Type B pancreatic cell (in vitro differentiated cells): ENCODE data around the gene MYO19. TPM values are rescaled to one million over a fixed set of nuclear protein-coding genes. Genes with fewer than 3 reads are reported as not detected.

Source experiments
- DNase-seq: peaks from one replicate; pipeline ENCODE4 v3.0.0; 2021; ENCODE audit warnings: mixed read lengths; ENCODE audit not compliant: unreplicated experiment; ENCODE audit errors: extremely low spot score
- H3K27ac Mint-ChIP-seq: 2 replicates; pipeline ENCODE4 v1.8.0; 2021; ENCODE audit warnings: mild to moderate bottlenecking, mixed read lengths
- H3K27me3 Mint-ChIP-seq: 2 replicates; pipeline ENCODE4 v1.8.0; 2021; ENCODE audit warnings: mixed read lengths
- H3K36me3 Mint-ChIP-seq: 2 replicates; pipeline ENCODE4 v1.8.0; 2021; ENCODE audit warnings: mixed read lengths
- H3K4me1 Mint-ChIP-seq: one replicate; pipeline ENCODE4 v1.8.0; 2021; ENCODE audit warnings: mixed read lengths; ENCODE audit not compliant: unreplicated experiment
- H3K4me3 Mint-ChIP-seq: 2 replicates; pipeline ENCODE4 v1.8.0; 2021; ENCODE audit warnings: mild to moderate bottlenecking, mixed read lengths
- H3K9me3 Mint-ChIP-seq: 2 replicates; pipeline ENCODE4 v1.8.0; 2021; ENCODE audit warnings: mixed read lengths
- CTCF ChIP-seq: fragments of 200-600 bp; sonication (generic); conservative IDR thresholded peaks from 2 replicates; pipeline ENCODE4 v1.5.0; 2021; ENCODE audit warnings: antibody characterized with exemption, mild to moderate bottlenecking
- total RNA-seq: library from RNA; stranded (reverse); gene quantifications from 2 replicates; pipeline ENCODE4 v1.2.1, GENCODE V29; 2021; ENCODE audit warnings: low replicate concordance

The MYO19 gene
- total RNA-seq, 1 donor from 2014 or later: 94.7 TPM

DNA sequence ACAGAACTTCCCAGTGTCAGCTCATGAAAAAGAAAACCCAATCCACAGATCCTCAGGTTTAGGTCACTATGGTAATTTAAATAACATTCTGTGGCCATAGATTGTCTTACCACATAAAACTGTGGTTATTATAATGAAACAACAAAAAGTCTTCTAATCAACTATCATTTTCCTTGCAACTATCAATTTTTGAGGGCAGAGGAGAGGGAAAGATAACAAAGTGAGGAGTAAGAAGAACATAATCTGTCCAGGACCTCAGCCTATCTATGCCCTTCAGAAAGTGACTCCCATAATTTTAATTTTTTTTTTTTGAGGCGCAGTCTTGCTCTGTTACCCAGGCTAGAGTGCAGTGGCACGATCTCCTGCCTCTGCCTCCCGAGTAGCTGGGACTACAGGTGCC, 6.0 kb upstream of the MYO19 start:
- no peak overlapping the region for H3K27ac Mint-ChIP-seq
- peaks cover 7% of the 10 kb centered on the region for H3K36me3 Mint-ChIP-seq
- no peak for DNase-seq
- no peaks in the 10 kb centered on the region for H3K9me3 Mint-ChIP-seq
- H3K4me3 Mint-ChIP-seq: no peak overlapping the region
- peaks cover 8% of the 10 kb centered on the region for H3K4me1 Mint-ChIP-seq
- no peaks in the 10 kb centered on the region for H3K27me3 Mint-ChIP-seq
- TF ChIP-seq CTCF: no peak

DNA sequence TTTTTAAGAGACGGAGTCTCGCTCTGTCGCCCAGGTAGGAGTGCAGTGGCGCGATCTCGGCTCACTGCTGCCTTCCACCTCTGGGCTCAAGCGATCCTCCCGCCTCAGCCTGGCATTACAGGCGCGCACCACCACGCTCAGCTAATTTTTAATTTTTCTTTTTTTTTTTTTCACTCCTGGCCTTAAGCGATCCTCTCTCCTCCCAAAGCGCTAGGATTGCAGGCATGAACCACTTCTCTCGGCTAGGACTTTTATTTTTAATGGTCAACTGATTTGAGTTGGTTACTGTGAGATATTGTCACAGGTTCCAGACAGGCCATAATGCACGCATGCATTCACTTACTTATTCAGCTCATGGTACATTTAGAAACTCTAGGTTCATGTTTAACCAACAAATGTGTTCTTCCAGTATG, 1.0 kb upstream of the MYO19 start:
- DNase-seq: no peak
- H3K4me1 Mint-ChIP-seq: peaks cover 4% of the 10 kb centered on the region
- H3K27ac Mint-ChIP-seq: peak overlapping the region; percentile 99
- no peaks in the 10 kb centered on the region for H3K27me3 Mint-ChIP-seq
- H3K4me3 Mint-ChIP-seq: peak overlapping the region; percentile 98
- TF ChIP-seq CTCF: peak; percentile 47
- H3K36me3 Mint-ChIP-seq: peaks cover 10% of the 10 kb centered on the region
- no peaks in the 10 kb centered on the region for H3K9me3 Mint-ChIP-seq

DNA sequence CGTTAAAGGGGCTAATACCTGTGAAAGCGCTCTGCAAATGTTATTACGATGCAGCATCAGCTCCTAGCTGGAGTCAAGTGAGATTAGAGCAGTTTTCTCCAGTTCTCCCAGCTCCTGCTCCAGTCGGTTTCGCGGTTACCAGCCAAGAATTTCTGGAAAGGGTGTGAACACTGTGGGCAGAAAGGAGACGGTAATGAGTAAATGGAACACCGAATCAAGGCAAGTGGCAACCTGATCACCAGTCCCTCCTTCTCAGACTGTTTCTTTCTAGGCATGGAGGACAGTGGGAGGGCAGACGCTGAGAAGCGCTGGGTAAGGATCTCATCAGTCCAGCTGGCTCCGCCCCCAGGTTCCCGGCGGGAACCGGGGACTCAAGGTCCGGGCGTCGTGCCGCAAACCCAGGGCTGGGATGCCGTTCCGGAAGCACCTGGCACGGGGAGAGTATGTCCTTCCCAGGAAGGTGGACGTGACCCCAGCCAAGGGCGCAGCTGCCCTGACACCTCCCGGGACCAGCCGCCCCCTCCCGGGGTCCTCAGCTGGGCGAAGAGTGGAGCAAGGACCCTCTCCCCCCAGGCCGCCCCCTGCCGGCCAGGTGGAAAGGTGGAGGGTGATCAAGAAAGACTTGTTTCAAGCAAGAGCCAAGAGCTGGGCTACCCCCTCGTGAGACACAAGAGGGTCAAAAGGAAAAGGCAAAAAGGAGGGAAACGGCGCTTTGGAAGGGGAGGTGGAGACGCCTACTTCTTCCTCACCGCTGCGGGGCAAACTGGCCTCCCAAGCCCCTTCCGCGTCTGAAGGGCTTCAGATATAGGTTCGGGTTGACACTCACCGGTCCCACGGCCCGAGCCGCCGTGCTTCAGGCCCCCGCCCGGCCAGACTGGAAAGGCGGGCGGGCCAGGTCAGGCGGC, 481 bp downstream of the MYO19 start:
- H3K36me3 Mint-ChIP-seq: peaks cover 10% of the 10 kb centered on the region
- peak; percentile 74 for DNase-seq
- peak overlapping the region; percentile 98 for H3K4me3 Mint-ChIP-seq
- no peaks in the 10 kb centered on the region for H3K27me3 Mint-ChIP-seq
- H3K4me1 Mint-ChIP-seq: peaks cover 4% of the 10 kb centered on the region
- H3K27ac Mint-ChIP-seq: peak overlapping the region; percentile 99
- TF ChIP-seq CTCF: peak; percentile 82
- H3K9me3 Mint-ChIP-seq: no peaks in the 10 kb centered on the region

DNA sequence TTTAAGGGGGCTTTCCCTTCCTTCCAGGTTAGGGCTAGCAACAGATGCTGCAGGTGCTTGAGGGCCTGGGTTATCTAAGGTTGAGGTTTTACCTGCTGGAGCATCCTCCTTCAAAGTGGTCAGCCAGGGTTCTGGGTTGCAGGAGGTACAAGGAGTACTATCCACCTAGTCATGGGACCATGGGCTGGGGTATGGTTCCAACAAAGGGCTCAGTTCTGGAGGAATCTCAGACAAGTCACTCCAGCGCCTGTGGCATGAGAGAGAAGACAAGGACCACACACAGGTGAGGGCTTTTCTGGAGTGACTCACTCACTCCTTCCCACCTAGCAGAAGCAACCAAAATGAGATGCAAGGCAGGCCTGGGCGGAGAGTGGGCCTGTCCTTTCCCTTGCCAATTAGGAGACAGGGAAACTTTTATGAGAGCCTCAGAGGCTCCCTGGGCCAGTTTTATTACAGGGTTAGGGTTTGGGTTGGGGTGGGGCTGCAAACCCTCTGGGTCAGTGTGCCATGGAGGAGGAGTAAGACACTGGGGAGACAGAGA, 2.2 kb downstream of the MYO19 start:
- H3K4me1 Mint-ChIP-seq: peaks cover 4% of the 10 kb centered on the region
- H3K27me3 Mint-ChIP-seq: no peaks in the 10 kb centered on the region
- peak overlapping the region; percentile 76 for H3K27ac Mint-ChIP-seq
- peak overlapping the region; percentile 52 for H3K4me3 Mint-ChIP-seq
- no peak for DNase-seq
- peaks cover 10% of the 10 kb centered on the region for H3K36me3 Mint-ChIP-seq
- no peak for TF ChIP-seq CTCF
- H3K9me3 Mint-ChIP-seq: no peaks in the 10 kb centered on the region

DNA sequence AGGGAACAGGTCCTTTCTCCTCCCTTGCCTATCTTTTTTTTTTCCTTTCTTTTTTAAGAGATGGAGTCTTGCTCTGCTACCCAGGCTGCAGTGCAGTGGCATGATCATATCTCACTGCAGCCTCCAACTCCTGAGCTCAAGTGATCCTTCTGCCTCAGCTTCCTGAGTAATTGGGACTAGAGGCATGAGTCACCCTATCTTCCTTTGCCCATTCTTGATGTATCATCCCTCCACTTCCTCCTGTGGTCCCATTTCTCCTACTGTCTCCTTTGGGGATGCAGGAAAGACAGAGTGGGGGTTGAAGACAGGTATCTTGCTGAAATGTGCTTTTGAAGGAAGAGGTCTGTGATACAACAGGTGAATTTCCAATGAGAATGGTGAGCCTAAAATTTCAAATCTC, 5.5 kb downstream of the MYO19 start:
- H3K4me1 Mint-ChIP-seq: peaks cover 4% of the 10 kb centered on the region
- H3K36me3 Mint-ChIP-seq: peaks cover 23% of the 10 kb centered on the region
- H3K27me3 Mint-ChIP-seq: no peaks in the 10 kb centered on the region
- H3K9me3 Mint-ChIP-seq: no peaks in the 10 kb centered on the region
- no peak for TF ChIP-seq CTCF
- no peak for DNase-seq
- no peak overlapping the region for H3K4me3 Mint-ChIP-seq
- no peak overlapping the region for H3K27ac Mint-ChIP-seq
